AG09309 (cell line): ENCODE measurements around the gene BAIAP2L2.
"Not testable (repeated sequence)": the region's sequence is repeated elsewhere in the genome, so short reads cannot be mapped to it uniquely, and the experiment has no call there.

Experiments used
- DNase-seq: peaks from one replicate; pipeline ENCODE4 v3.0.0-alpha.2; 2010; ENCODE audit warnings: low read depth
- H3K4me3 ChIP-seq: 2 replicates; pipeline ENCODE4 v1.5.1; 2011; ENCODE audit warnings: mild to moderate bottlenecking, low read depth, low read length, moderate library complexity; ENCODE audit not compliant: control insufficient read depth
- CTCF ChIP-seq: IDR thresholded peaks from 2 replicates; pipeline ENCODE4 v1.5.1; 2011; ENCODE audit warnings: mild to moderate bottlenecking, low read depth, low read length, inconsistent platforms; ENCODE audit not compliant: insufficient read depth, control insufficient read depth; ENCODE audit errors: missing control alignments

BAIAP2L2 gene

GRCh38 chr22:38038426-38038825 is 72.1 kb downstream of the BAIAP2L2 start:
- no peak for TF ChIP-seq CTCF
- no peak overlapping the region for H3K4me3 ChIP-seq
- no peak for DNase-seq

- H3K4me3 ChIP-seq, DNase-seq: not testable (repeated sequence)
Measured at GRCh38 chr22:38037367-38038150, 72.9 kb downstream of the BAIAP2L2 start.

- DNase-seq, result no peak
- no peak overlapping the region for H3K4me3 ChIP-seq
- TF ChIP-seq CTCF, result no peak
Measured at GRCh38 chr22:38036392-38037062, 74.0 kb downstream of the BAIAP2L2 start.

GRCh38 chr22:38035530-38035885 is 75.0 kb downstream of the BAIAP2L2 start:
- no peak for DNase-seq
- H3K4me3 ChIP-seq, result no peak overlapping the region
- no peak for TF ChIP-seq CTCF
